ENCODE results near the gene PFN4. TPM values are rescaled to one million over a fixed set of nuclear protein-coding genes. Genes with fewer than 3 reads are reported as not detected.

PFN4 gene
- total RNA-seq, 1 experiment from 2014 or later: not detected

- H3K27me3 ChIP-seq (ENCODE audit: insufficient read depth, low read length): no peaks in the 10 kb centered on the region
- H3K27ac ChIP-seq (ENCODE audit: low read depth, low read length): peak overlapping the region; percentile 81
- CTCF ChIA-PET: no interaction called here
- H3K4me3 ChIP-seq (replicated peaks in 1 of 2; ENCODE audit: low read depth in 1 of 2, low read length in 2 of 2): peak overlapping the region; percentile 64 to 77
- H3K9me3 ChIP-seq (ENCODE audit: control insufficient read depth in 1 of 2, insufficient read depth in 1 of 2, low read depth in 1 of 2, low read length in 2 of 2): no peaks in the 10 kb centered on the region
- H3K4me1 ChIP-seq (ENCODE audit: control insufficient read depth in 1 of 2, insufficient read depth in 2 of 2, low read length in 2 of 2): peaks cover 4 to 15% of the 10 kb centered on the region in 2 experiments; a peak in 3 of 4 replicates
- ATAC-seq (no peak), DNase-seq (ENCODE audit: low read depth, low spot score) (no peak)
- H3K36me3 ChIP-seq (ENCODE audit: control insufficient read depth in 1 of 2, insufficient read depth in 2 of 2, low read length in 2 of 2): peaks cover 15% of the 10 kb centered on the region in 2 experiments; a peak in 3 of 4 replicates
- H3K9ac ChIP-seq (ENCODE audit: low read length): peak overlapping the region; percentile 74
- peaks cover 36% of the 10 kb centered on the region for H3K79me2 ChIP-seq (ENCODE audit: insufficient read depth, low read length)
- POLR2A ChIA-PET: interaction anchor here (1.0 to 1.9 kb wide), 3 partner anchors 11 to 150 kb away, joined by 3 to 26 read pairs (median 10); partner anchors contain the start of gene ATAD2B
- no peaks in the 10 kb centered on the region for H3K9me2 ChIP-seq (ENCODE audit: insufficient read depth)
- H3K4me2 ChIP-seq (ENCODE audit: low read length): peak overlapping the region; percentile 83
- RAD21 ChIA-PET (ENCODE audit: low non-redundant PET in 1 of 2, low total read pairs in 2 of 2, uncharacterized antibody in 2 of 2, unreplicated experiment in 2 of 2): no interaction called here
- TF ChIP-seq EGR1 (IDR thresholded peaks at IDR 0.05; ENCODE audit: low read depth) (no peak), TCF7L2 (IDR thresholded peaks at IDR 0.05; ENCODE audit: borderline replicate concordance, extremely low read depth, insufficient read depth, insufficient read length) (no peak), ZNF274 (IDR thresholded peaks at IDR 0.05; ENCODE audit: low read depth, low read length) (no peak), ZBTB33 (IDR thresholded peaks at IDR 0.05; ENCODE audit: extremely low read depth, insufficient replicate concordance, low read length) (no peak), SP1 (IDR thresholded peaks at IDR 0.05; ENCODE audit: low read depth) (no peak), ZFX (IDR thresholded peaks at IDR 0.05) (no peak), REST (IDR thresholded peaks at IDR 0.05; ENCODE audit: low read depth) (no peak), RAD21 (IDR thresholded peaks at IDR 0.05; ENCODE audit: low read depth) (no peak), CBX3 (IDR thresholded peaks at IDR 0.05; ENCODE audit: low read depth) (no peak)
- intact Hi-C loops (cut with micrococcal nuclease): loop anchor here (2.0 to 5.0 kb wide), 2 partner anchors 27 to 135 kb away; partner anchors contain the start of gene UBXN2A
- H4K20me1 ChIP-seq (ENCODE audit: insufficient read depth): no peaks in the 10 kb centered on the region
- no peak overlapping the region for H2AFZ ChIP-seq (ENCODE audit: low read depth, low read length, poor library complexity, severe bottlenecking)
- no TSS peak for BruUV-seq (replicated peaks)
These were observed 45.6 kb downstream of the PFN4 start for GRCh38 chr2:24077535-24077877.

Measured in HCT116 (cell line).